Activated CD4-positive, alpha-beta T cell treated with anti-CD3 and anti-CD28 coated beads, Interleukin-2, amount 10 ng/mL, durations not matched to agents 7 days and 5 days (primary cell): ENCODE results near the gene GRHPR. TPM values are rescaled to one million over a fixed set of nuclear protein-coding genes. Genes with fewer than 3 reads are reported as not detected.
A peak's percentile ranks its signal among the peaks of the same experiment; 100 is the strongest.
"Not testable (repeated sequence)": the region's sequence is repeated elsewhere in the genome, so short reads cannot be mapped to it uniquely, and the experiment has no call there.

Experiments used
- CTCF ChIA-PET: fragments of 350-600 bp; sonication (Branson Sonifier 250); formaldehyde crosslinking; loops from one replicate; lab custom pipeline; 2021; ENCODE audit warnings: antibody characterized with exemption; lab: Charles Lee
- POLR2A ChIA-PET: fragments of 350-600 bp; sonication (Branson Sonifier 250); formaldehyde crosslinking; loops from one replicate; lab custom pipeline; 2021; ENCODE audit warnings: antibody characterized with exemption; lab: Charles Lee
- DNase-seq: peaks from one replicate; pipeline ENCODE4 v3.0.0-alpha.2; 2020
- H3K27ac Mint-ChIP-seq: one replicate; pipeline ENCODE4 v1.8.0; 2021; ENCODE audit warnings: mild to moderate bottlenecking, moderate library complexity, mixed read lengths
- H3K27me3 Mint-ChIP-seq: one replicate; pipeline ENCODE4 v1.8.0; 2021; ENCODE audit warnings: mixed read lengths
- H3K36me3 Mint-ChIP-seq: one replicate; pipeline ENCODE4 v1.8.0; 2021; ENCODE audit warnings: low read depth, mixed read lengths
- H3K4me1 Mint-ChIP-seq: one replicate; pipeline ENCODE4 v1.8.0; 2021; ENCODE audit warnings: mixed read lengths
- H3K4me3 Mint-ChIP-seq: one replicate; pipeline ENCODE4 v1.8.0; 2021; ENCODE audit warnings: mild to moderate bottlenecking, moderate library complexity, mixed read lengths
- H3K9me3 Mint-ChIP-seq: one replicate; pipeline ENCODE4 v1.8.0; 2021; ENCODE audit warnings: mixed read lengths
- total RNA-seq, 2 experiments: library from RNA; stranded (reverse); gene quantifications; one replicate each; pipeline ENCODE4 v1.2.3, GENCODE V29; 2021

Gene GRHPR
- total RNA-seq, 2 experiments from 2014 or later: 49.8 to 53.7 TPM

DNA sequence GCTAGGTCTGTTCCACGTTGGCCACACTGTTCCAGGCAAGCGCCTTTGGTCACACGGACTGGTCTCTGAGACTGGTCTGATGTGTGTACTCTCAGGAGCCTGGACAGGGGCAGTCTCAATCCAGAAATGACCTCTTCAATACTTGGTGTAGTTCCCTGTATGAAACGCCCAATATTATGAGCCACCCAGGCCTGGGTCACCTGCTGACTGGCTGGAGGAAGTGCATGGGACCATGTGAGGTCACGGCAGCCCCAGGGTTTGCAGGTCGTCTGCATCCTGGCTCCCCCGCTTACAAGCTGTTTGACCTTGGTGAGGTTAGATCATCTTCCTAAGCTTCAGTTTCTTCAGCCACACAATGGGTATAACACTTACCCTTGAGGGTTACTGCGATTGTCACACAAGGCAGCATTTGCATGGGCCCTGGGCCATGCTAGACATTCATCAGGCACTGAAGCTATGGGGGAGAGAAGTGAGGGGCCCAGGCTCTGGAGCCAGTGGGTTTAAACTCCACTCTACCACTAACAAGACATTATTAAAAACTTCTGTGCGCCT is 5.2 kb upstream of the GRHPR start:
- Mint-ChIP-seq H3K27ac (no peak overlapping the region), H3K36me3 (no peaks in the 10 kb centered on the region), H3K27me3 (peaks cover 2% of the 10 kb centered on the region), H3K4me1 (peaks cover 11% of the 10 kb centered on the region), H3K9me3 (no peaks in the 10 kb centered on the region), H3K4me3 (no peak overlapping the region)
- ChIA-PET POLR2A (no interaction called here), CTCF (interaction anchor here (0.7 kb wide), 1 partner anchor 365 kb away, joined by 3 read pairs; no protein-coding TSS in a partner anchor)
- DNase-seq: no peak

DNA sequence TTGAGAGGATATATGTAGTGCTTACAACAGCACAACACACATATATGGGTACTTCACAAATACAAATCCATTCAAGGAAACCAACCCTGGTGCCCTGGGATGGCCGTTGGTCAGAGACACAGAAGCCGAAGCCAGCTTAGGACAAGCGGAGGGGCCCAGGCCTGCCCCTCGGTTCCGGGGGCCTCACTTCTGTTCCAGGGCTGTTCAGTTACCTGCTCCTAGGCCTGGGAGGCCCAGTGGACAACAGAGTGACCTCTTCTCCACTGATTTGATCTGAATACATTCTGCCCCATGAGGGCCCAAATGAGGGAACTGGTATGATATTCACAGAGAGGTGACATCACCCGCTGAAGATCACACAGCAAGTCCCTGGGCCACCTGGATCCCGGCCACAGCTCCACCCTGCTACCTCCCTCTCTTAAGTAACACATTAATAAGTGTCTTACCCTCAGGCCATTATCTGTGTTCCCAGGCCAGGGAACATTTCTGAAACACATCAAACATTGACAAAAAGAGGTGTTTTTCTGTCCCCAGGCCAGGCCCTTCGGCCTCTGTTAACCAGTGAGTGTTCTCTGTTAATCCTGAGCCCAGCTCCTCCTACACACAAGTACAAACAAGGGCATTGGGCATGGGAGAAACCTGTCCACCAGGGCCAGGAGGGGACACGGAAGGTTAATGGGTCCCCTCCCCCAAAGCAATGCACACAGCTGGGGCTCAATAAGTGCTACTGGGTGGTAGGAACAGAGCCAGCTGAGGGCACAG is 4.5 kb upstream of the GRHPR start:
- H3K27ac Mint-ChIP-seq: no peak overlapping the region
- no peaks in the 10 kb centered on the region for H3K36me3 Mint-ChIP-seq
- no peaks in the 10 kb centered on the region for H3K9me3 Mint-ChIP-seq
- no peak overlapping the region for H3K4me3 Mint-ChIP-seq
- POLR2A ChIA-PET: no interaction called here
- peaks cover 15% of the 10 kb centered on the region for H3K4me1 Mint-ChIP-seq
- H3K27me3 Mint-ChIP-seq: peaks cover 2% of the 10 kb centered on the region
- CTCF ChIA-PET: interaction anchor here (0.5 kb wide), 2 partner anchors 562 to 793 kb away, joined by 3 read pairs; no protein-coding TSS in a partner anchor
- no peak for DNase-seq

GRCh38 chr9:37419204-37419603 is 3.3 kb upstream of the GRHPR start:
- ChIA-PET POLR2A (no interaction called here), CTCF (no interaction called here)
- Mint-ChIP-seq H3K27me3 (no peaks in the 10 kb centered on the region), H3K4me3 (no peak overlapping the region), H3K4me1 (peaks cover 25% of the 10 kb centered on the region), H3K27ac (no peak overlapping the region), H3K36me3 (no peaks in the 10 kb centered on the region), H3K9me3 (no peaks in the 10 kb centered on the region)
- DNase-seq: no peak

DNA sequence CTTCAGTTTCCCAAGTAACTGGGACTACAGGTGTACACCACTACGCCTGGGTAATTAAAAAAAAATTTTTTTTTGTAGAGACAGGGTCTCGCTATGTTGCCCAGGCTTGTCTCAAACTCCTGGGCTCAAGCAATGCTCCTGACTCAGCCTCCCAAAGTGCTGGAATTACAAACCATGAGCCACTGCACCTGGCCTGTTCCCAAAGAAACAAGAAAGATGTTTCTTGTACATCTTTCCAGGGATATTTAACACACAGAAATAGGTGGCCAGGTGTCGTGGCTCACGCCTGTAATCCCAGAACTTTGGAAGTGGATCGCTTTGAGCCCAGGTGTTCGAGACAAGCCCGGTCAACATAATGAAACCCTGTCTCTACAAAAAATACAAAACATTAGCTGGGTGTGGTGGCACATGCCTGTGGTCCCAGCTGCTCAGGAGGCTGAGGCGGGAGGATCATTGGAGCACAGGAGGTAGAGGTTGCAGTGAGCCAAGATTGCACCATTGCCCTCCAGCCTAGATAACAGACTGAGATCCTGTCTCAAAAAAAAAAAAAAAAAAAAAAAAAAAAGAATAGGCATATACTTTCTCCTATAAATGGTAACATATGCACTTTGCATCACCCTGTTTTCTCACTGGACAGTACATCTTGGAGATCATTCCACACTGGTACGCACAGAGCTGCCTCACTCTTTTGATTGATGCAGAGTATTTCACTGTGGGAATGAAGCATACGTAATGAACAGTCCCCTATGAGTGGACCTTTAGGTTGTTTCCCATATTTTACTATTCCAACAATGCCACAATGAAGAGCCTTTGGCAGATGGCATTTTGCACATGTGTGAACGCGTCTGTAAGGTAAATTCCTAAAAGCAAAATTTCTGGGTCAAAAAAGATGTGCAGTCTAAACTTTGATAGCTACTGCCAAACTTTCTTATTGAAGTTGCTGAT is 2.0 kb upstream of the GRHPR start:
- H3K4me3 Mint-ChIP-seq: no peak overlapping the region
- no peak for DNase-seq
- H3K4me1 Mint-ChIP-seq: peaks cover 19% of the 10 kb centered on the region
- ChIA-PET POLR2A (no interaction called here), CTCF (interaction anchor here (0.7 to 0.9 kb wide), 2 partner anchors 9 to 247 kb away, joined by 4 to 5 read pairs; no protein-coding TSS in a partner anchor)
- no peaks in the 10 kb centered on the region for H3K27me3 Mint-ChIP-seq
- H3K9me3 Mint-ChIP-seq: no peaks in the 10 kb centered on the region
- H3K27ac Mint-ChIP-seq: no peak overlapping the region
- H3K36me3 Mint-ChIP-seq: no peaks in the 10 kb centered on the region

DNA sequence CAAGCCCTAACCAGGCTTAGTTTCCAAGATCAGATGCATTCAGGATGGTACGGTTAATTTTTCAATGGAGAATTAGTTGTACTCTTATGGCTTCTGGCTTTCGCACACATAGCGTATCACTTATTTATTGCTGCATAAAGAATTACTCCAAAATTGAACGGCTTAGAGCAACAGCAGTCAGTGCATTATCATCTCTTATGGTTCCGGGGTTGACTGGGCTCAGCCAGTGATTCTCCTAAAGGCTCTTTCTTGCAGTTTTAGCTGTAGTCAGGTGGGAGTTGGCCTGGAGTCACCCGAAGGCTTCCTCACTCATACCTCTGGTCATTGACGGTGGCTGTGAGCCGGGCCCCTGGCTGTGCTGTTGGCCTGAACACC is 595 bp upstream of the GRHPR start:
- no peak for DNase-seq
- Mint-ChIP-seq H3K36me3 (peaks cover 9% of the 10 kb centered on the region), H3K27ac (peak overlapping the region; percentile 93), H3K4me1 (peaks cover 19% of the 10 kb centered on the region), H3K9me3 (no peaks in the 10 kb centered on the region), H3K27me3 (no peaks in the 10 kb centered on the region), H3K4me3 (peak overlapping the region; percentile 90)
- ChIA-PET POLR2A (no interaction called here), CTCF (interaction anchor here (0.9 to 1.2 kb wide), 2 partner anchors 10 kb away, joined by 4 read pairs; no protein-coding TSS in a partner anchor)

DNA sequence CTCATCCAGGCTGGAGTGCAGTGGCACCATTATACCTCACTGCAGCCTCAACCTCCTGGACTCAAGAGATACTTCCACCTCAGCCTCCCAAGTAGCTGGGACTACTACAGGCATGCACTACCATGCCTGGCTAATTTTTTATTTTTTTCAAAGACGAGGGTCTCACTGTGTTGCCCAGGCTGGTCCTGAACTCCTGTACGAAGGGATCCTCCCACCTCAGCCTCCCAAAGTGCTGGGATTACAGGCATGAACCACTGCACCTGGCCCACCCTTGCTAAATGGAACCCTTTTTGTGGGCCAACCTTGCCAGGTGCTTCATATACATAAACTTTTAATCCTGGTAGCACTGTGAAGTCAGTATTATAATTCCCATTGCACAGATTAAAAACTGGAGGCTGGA is 1.0 kb downstream of the GRHPR start:
- ChIA-PET POLR2A (no interaction called here), CTCF (interaction anchor here (1.4 to 2.6 kb wide), 3 partner anchors 12 to 15 kb away, joined by 3 to 7 read pairs (median 6); no protein-coding TSS in a partner anchor)
- peaks cover 12% of the 10 kb centered on the region for H3K36me3 Mint-ChIP-seq
- no peaks in the 10 kb centered on the region for H3K9me3 Mint-ChIP-seq
- H3K27ac Mint-ChIP-seq: peak overlapping the region; percentile 93
- H3K27me3 Mint-ChIP-seq: no peaks in the 10 kb centered on the region
- peak overlapping the region; percentile 90 for H3K4me3 Mint-ChIP-seq
- no peak for DNase-seq
- peaks cover 19% of the 10 kb centered on the region for H3K4me1 Mint-ChIP-seq

GRCh38 chr9:37424204-37424685 is 1.7 kb downstream of the GRHPR start:
- no peak overlapping the region for H3K27ac Mint-ChIP-seq
- no peaks in the 10 kb centered on the region for H3K9me3 Mint-ChIP-seq
- DNase-seq: no peak
- H3K4me1 Mint-ChIP-seq: peaks cover 19% of the 10 kb centered on the region
- H3K36me3 Mint-ChIP-seq: peaks cover 12% of the 10 kb centered on the region
- H3K4me3 Mint-ChIP-seq: peak overlapping the region; percentile 90
- POLR2A ChIA-PET: no interaction called here
- no peaks in the 10 kb centered on the region for H3K27me3 Mint-ChIP-seq
- CTCF ChIA-PET: interaction anchor here (1.2 to 2.6 kb wide), 5 partner anchors 12 to 33 kb away, joined by 3 to 7 read pairs (median 4); no protein-coding TSS in a partner anchor

GRCh38 chr9:37424686-37425297 is 2.3 kb downstream of the GRHPR start:
- no peak for DNase-seq
- Mint-ChIP-seq H3K27ac (no peak overlapping the region), H3K4me1 (peaks cover 19% of the 10 kb centered on the region), H3K36me3 (peaks cover 12% of the 10 kb centered on the region), H3K4me3 (no peak overlapping the region), H3K27me3 (no peaks in the 10 kb centered on the region), H3K9me3 (no peaks in the 10 kb centered on the region)
- ChIA-PET CTCF (interaction anchor here (0.6 to 2.6 kb wide), 5 partner anchors 14 to 383 kb away, joined by 3 to 7 read pairs (median 4); no protein-coding TSS in a partner anchor), POLR2A (no interaction called here)

- Mint-ChIP-seq H3K36me3 (peaks cover 12% of the 10 kb centered on the region), H3K4me1 (peaks cover 19% of the 10 kb centered on the region), H3K27ac (no peak overlapping the region), H3K27me3 (no peaks in the 10 kb centered on the region), H3K9me3 (no peaks in the 10 kb centered on the region), H3K4me3 (no peak overlapping the region)
- POLR2A ChIA-PET: interaction anchor here (0.7 kb wide), 1 partner anchor 225 kb away, joined by 4 read pairs; the partner anchor contains the start of gene FRMPD1
- CTCF ChIA-PET: interaction anchor here (0.6 to 2.6 kb wide), 3 partner anchors 14 to 384 kb away, joined by 4 to 7 read pairs (median 4); no protein-coding TSS in a partner anchor
- no peak for DNase-seq
These were observed 2.8 kb downstream of the GRHPR start for GRCh38 chr9:37425298-37425752.

- CTCF ChIA-PET: interaction anchor here (0.5 kb wide), 1 partner anchor 536 kb away, joined by 4 read pairs; no protein-coding TSS in a partner anchor
- H3K27ac Mint-ChIP-seq, H3K4me3 Mint-ChIP-seq: not testable (repeated sequence)
These were observed 3.9 kb downstream of the GRHPR start for GRCh38 chr9:37426431-37426830.

GRCh38 chr9:37426846-37427245 is 4.3 kb downstream of the GRHPR start:
- ChIA-PET POLR2A (no interaction called here), CTCF (interaction anchor here (0.5 kb wide), 1 partner anchor 535 kb away, joined by 4 read pairs; no protein-coding TSS in a partner anchor)
- H3K4me1 Mint-ChIP-seq: peaks cover 20% of the 10 kb centered on the region
- no peaks in the 10 kb centered on the region for H3K27me3 Mint-ChIP-seq
- peaks cover 12% of the 10 kb centered on the region for H3K36me3 Mint-ChIP-seq
- no peak for DNase-seq
- H3K9me3 Mint-ChIP-seq: no peaks in the 10 kb centered on the region
- H3K27ac Mint-ChIP-seq: no peak overlapping the region
- H3K4me3 Mint-ChIP-seq: no peak overlapping the region

More at GRCh38 chr9:37426431-37426830, 3.9 kb downstream of the GRHPR start:
- Mint-ChIP-seq H3K36me3 (peaks cover 12% of the 10 kb centered on the region), H3K4me1 (peaks cover 20% of the 10 kb centered on the region)
- POLR2A ChIA-PET, DNase-seq, H3K27me3 Mint-ChIP-seq, H3K9me3 Mint-ChIP-seq: not testable (repeated sequence)
